Measurements from ENCODE around the gene CFAP47.

GRCh38 chrX:35890699-35891098 is 28.8 kb upstream of the CFAP47 start:
- TF ChIP-seq, protein P1, sequence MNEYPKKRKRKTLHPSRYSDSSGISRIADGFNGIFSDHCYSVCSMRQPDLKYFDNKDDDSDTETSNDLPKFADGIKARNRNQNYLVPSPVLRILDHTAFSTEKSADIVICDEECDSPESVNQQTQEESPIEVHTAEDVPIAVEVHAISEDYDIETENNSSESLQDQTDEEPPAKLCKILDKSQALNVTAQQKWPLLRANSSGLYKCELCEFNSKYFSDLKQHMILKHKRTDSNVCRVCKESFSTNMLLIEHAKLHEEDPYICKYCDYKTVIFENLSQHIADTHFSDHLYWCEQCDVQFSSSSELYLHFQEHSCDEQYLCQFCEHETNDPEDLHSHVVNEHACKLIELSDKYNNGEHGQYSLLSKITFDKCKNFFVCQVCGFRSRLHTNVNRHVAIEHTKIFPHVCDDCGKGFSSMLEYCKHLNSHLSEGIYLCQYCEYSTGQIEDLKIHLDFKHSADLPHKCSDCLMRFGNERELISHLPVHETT (CRISPR knock-in tag; conservative IDR thresholded peaks at IDR 0.05 in 1 of 2, IDR thresholded peaks at IDR 0.05 in 1 of 2): no peak
- no peak for TF ChIP-seq SPI1 (IDR thresholded peaks at IDR 0.05; ENCODE audit: borderline replicate concordance, low read depth, low read length)
- TF ChIP-seq CEBPB (tag; IDR thresholded peaks at IDR 0.05): no peak
- no peak for TF ChIP-seq POLR2A (conservative IDR thresholded peaks at IDR 0.05)
- TF ChIP-seq NR2C1 (IDR thresholded peaks at IDR 0.05): no peak
- TF ChIP-seq NR2C1 (tag; IDR thresholded peaks at IDR 0.05): no peak
- no peak for TF ChIP-seq SP1 (CRISPR knock-in tag; IDR thresholded peaks at IDR 0.05)
- TF ChIP-seq, protein P2, sequence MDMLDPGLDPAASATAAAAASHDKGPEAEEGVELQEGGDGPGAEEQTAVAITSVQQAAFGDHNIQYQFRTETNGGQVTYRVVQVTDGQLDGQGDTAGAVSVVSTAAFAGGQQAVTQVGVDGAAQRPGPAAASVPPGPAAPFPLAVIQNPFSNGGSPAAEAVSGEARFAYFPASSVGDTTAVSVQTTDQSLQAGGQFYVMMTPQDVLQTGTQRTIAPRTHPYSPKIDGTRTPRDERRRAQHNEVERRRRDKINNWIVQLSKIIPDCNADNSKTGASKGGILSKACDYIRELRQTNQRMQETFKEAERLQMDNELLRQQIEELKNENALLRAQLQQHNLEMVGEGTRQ (CRISPR knock-in tag; IDR thresholded peaks at IDR 0.05): no peak
- TF ChIP-seq, protein P3, sequence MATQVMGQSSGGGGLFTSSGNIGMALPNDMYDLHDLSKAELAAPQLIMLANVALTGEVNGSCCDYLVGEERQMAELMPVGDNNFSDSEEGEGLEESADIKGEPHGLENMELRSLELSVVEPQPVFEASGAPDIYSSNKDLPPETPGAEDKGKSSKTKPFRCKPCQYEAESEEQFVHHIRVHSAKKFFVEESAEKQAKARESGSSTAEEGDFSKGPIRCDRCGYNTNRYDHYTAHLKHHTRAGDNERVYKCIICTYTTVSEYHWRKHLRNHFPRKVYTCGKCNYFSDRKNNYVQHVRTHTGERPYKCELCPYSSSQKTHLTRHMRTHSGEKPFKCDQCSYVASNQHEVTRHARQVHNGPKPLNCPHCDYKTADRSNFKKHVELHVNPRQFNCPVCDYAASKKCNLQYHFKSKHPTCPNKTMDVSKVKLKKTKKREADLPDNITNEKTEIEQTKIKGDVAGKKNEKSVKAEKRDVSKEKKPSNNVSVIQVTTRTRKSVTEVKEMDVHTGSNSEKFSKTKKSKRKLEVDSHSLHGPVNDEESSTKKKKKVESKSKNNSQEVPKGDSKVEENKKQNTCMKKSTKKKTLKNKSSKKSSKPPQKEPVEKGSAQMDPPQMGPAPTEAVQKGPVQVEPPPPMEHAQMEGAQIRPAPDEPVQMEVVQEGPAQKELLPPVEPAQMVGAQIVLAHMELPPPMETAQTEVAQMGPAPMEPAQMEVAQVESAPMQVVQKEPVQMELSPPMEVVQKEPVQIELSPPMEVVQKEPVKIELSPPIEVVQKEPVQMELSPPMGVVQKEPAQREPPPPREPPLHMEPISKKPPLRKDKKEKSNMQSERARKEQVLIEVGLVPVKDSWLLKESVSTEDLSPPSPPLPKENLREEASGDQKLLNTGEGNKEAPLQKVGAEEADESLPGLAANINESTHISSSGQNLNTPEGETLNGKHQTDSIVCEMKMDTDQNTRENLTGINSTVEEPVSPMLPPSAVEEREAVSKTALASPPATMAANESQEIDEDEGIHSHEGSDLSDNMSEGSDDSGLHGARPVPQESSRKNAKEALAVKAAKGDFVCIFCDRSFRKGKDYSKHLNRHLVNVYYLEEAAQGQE (IDR thresholded peaks at IDR 0.05; ENCODE audit: borderline replicate concordance): no peak
- TF ChIP-seq, protein P3 (CRISPR knock-in tag; IDR thresholded peaks at IDR 0.05; ENCODE audit: low read depth): no peak
- TF ChIP-seq, protein P4, sequence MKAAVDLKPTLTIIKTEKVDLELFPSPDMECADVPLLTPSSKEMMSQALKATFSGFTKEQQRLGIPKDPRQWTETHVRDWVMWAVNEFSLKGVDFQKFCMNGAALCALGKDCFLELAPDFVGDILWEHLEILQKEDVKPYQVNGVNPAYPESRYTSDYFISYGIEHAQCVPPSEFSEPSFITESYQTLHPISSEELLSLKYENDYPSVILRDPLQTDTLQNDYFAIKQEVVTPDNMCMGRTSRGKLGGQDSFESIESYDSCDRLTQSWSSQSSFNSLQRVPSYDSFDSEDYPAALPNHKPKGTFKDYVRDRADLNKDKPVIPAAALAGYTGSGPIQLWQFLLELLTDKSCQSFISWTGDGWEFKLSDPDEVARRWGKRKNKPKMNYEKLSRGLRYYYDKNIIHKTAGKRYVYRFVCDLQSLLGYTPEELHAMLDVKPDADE (conservative IDR thresholded peaks at IDR 0.05; ENCODE audit: control insufficient read depth, low read depth, low read length): no peak
- TF ChIP-seq TRIM28 (IDR thresholded peaks at IDR 0.05): no peak
- no peak for TF ChIP-seq TAF1 (IDR thresholded peaks at IDR 0.05; ENCODE audit: control insufficient read depth, extremely low read depth, insufficient read depth, low read length, severe bottlenecking)
- TF ChIP-seq, protein P5, sequence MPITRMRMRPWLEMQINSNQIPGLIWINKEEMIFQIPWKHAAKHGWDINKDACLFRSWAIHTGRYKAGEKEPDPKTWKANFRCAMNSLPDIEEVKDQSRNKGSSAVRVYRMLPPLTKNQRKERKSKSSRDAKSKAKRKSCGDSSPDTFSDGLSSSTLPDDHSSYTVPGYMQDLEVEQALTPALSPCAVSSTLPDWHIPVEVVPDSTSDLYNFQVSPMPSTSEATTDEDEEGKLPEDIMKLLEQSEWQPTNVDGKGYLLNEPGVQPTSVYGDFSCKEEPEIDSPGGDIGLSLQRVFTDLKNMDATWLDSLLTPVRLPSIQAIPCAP (CRISPR knock-in tag; IDR thresholded peaks at IDR 0.05; ENCODE audit: borderline replicate concordance): no peak
- no peak for TF ChIP-seq ZNF24 (IDR thresholded peaks at IDR 0.05)
- no peak for TF ChIP-seq ESRRA (IDR thresholded peaks at IDR 0.05; ENCODE audit: borderline replicate concordance, low read depth)

All from K562 (cell line).